ENCODE measurements around the gene KIAA1328. TPM values are rescaled to one million over a fixed set of nuclear protein-coding genes. Genes with fewer than 3 reads are reported as not detected.

KIAA1328 gene
- total and polyA plus RNA-seq, 2 experiments from 2014 or later: 3.5 to 3.9 TPM

DNA sequence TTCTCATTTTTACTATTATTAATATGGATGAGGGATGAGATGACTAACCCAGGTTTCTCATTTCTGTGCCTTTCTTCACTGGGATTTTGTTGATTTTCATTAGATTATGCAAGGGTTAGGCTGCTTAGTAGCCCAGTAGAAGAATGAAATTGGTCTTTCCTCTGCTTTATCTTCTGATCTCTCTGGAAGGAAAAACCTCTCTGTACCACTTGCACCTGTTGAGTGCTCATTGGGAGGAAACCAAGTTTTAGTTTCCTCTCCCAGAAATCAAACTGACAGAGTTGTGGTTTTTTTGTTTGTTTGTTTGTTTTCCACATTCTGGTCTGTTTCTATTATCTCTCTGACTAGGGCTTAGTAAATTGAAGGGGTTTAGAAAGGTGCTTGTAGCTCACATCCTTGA, 60.8 kb downstream of the KIAA1328 start:
- Histone ChIP-seq H3K9me3 (ENCODE audit: low read depth) (no peaks in the 10 kb centered on the region), H3K4me3 (no peak overlapping the region), H3K9ac (no peak overlapping the region), H3K27me3 (replicated peaks; ENCODE audit: insufficient read depth) (no peaks in the 10 kb centered on the region), H3K27ac (no peak overlapping the region), H3K4me2 (ENCODE audit: unreplicated experiment) (no peak overlapping the region), H2AFZ (no peak overlapping the region), H3F3A (ENCODE audit: insufficient read depth) (no peaks in the 10 kb centered on the region), H3K4me1 (ENCODE audit: insufficient read depth) (no peaks in the 10 kb centered on the region), H3K79me2 (ENCODE audit: insufficient read depth) (no peaks in the 10 kb centered on the region), H4K20me1 (ENCODE audit: insufficient read depth) (no peaks in the 10 kb centered on the region), H3K36me3 (ENCODE audit: low read depth) (no peaks in the 10 kb centered on the region), H3K9me2 (ENCODE audit: insufficient read depth) (no peaks in the 10 kb centered on the region)
- in situ Hi-C loops (cut with MboI): no loop called here
- TF ChIP-seq EZH2 (IDR thresholded peaks at IDR 0.05; ENCODE audit: insufficient read depth, poor library complexity, severe bottlenecking) (no peak), EZH2phosphoT487 (IDR thresholded peaks at IDR 0.05; ENCODE audit: insufficient read depth, low read depth) (no peak)
- DNase-seq: no peak

DNA sequence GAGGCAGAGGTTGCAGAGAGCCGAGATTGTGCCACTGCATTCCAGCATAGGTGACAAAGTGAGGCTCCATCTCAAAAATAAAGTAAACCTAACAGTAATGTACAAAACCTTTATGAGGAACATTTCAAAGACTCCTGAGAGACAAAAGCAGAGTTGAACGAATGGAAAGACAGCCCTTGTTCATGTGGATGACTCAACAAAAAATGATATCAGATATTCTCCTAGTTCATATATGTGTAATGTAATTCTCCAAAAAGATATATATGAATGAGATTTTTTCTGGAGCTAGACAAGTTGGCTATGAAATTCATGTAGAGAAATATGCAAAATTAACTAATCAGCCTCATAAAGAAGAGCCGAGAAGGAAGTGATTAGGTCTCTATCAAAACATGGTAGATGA, 61.7 kb downstream of the KIAA1328 start:
- in situ Hi-C loops (cut with MboI): no loop called here
- Histone ChIP-seq H3K27me3 (replicated peaks; ENCODE audit: insufficient read depth) (no peaks in the 10 kb centered on the region), H3K4me1 (ENCODE audit: insufficient read depth) (no peaks in the 10 kb centered on the region), H3K9me3 (ENCODE audit: low read depth) (no peaks in the 10 kb centered on the region), H3K4me3 (no peak overlapping the region), H3K9me2 (ENCODE audit: insufficient read depth) (no peaks in the 10 kb centered on the region), H3K79me2 (ENCODE audit: insufficient read depth) (no peaks in the 10 kb centered on the region), H3K9ac (no peak overlapping the region), H4K20me1 (ENCODE audit: insufficient read depth) (no peaks in the 10 kb centered on the region), H3F3A (ENCODE audit: insufficient read depth) (no peaks in the 10 kb centered on the region), H3K4me2 (ENCODE audit: unreplicated experiment) (no peak overlapping the region), H3K36me3 (ENCODE audit: low read depth) (no peaks in the 10 kb centered on the region), H3K27ac (no peak overlapping the region), H2AFZ (no peak overlapping the region)
- TF ChIP-seq EZH2phosphoT487 (IDR thresholded peaks at IDR 0.05; ENCODE audit: insufficient read depth, low read depth) (no peak), EZH2 (IDR thresholded peaks at IDR 0.05; ENCODE audit: insufficient read depth, poor library complexity, severe bottlenecking) (no peak)
- DNase-seq: no peak
- 90 to 93% methylated on average over 3 of the region's 3 CpGs for WGBS, 2 experiments (ENCODE audit: low coverage in 1 of 2, low lambda C conversion rate in 2 of 2, missing lambda C conversion rate in 2 of 2)

DNA sequence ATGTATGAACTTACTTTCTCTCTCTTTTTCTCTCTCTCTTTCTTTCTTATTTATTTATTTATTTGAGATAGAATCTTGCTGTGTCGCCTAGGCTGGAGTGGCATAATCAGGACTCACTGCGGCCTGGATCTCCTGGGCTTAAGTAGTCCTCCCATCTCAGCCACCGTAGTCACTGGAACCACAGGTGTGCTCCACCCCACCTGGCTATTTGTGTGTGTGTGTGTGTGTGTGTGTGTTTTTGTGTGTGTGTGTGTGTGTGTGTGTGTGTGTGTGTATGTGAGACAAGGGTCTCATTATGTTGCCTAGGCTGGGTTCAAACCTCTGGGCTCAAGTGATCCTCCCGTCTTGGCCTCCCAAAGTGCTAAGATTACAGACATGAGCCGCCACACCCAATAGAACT, 64.3 kb downstream of the KIAA1328 start:
- Histone ChIP-seq H2AFZ (no peak overlapping the region), H3K79me2 (ENCODE audit: insufficient read depth) (no peaks in the 10 kb centered on the region), H3K27ac (no peak overlapping the region), H3K9me3 (ENCODE audit: low read depth) (no peaks in the 10 kb centered on the region), H4K20me1 (ENCODE audit: insufficient read depth) (no peaks in the 10 kb centered on the region), H3K27me3 (replicated peaks; ENCODE audit: insufficient read depth) (no peaks in the 10 kb centered on the region), H3K36me3 (ENCODE audit: low read depth) (no peaks in the 10 kb centered on the region), H3K9ac (no peak overlapping the region), H3K9me2 (ENCODE audit: insufficient read depth) (no peaks in the 10 kb centered on the region), H3K4me1 (ENCODE audit: insufficient read depth) (no peaks in the 10 kb centered on the region), H3K4me2 (ENCODE audit: unreplicated experiment) (no peak overlapping the region), H3F3A (ENCODE audit: insufficient read depth) (no peaks in the 10 kb centered on the region), H3K4me3 (no peak overlapping the region)
- 97 to 98% methylated on average over 5 of the region's 5 CpGs for WGBS, 2 experiments (ENCODE audit: low coverage in 1 of 2, low lambda C conversion rate in 2 of 2, missing lambda C conversion rate in 2 of 2)
- TF ChIP-seq EZH2phosphoT487 (IDR thresholded peaks at IDR 0.05; ENCODE audit: insufficient read depth, low read depth) (no peak), EZH2 (IDR thresholded peaks at IDR 0.05; ENCODE audit: insufficient read depth, poor library complexity, severe bottlenecking) (no peak)
- in situ Hi-C loops (cut with MboI): no loop called here
- no peak for DNase-seq

- in situ Hi-C loops (cut with MboI): no loop called here
- H3K9me2 ChIP-seq (ENCODE audit: insufficient read depth): no peaks in the 10 kb centered on the region
- H3K4me2 ChIP-seq (ENCODE audit: unreplicated experiment): no peak overlapping the region
- H3K27ac ChIP-seq: no peak overlapping the region
- no peak overlapping the region for H3K4me3 ChIP-seq
- no peaks in the 10 kb centered on the region for H3F3A ChIP-seq (ENCODE audit: insufficient read depth)
- no peaks in the 10 kb centered on the region for H4K20me1 ChIP-seq (ENCODE audit: insufficient read depth)
- no peaks in the 10 kb centered on the region for H3K79me2 ChIP-seq (ENCODE audit: insufficient read depth)
- no peaks in the 10 kb centered on the region for H3K4me1 ChIP-seq (ENCODE audit: insufficient read depth)
- H2AFZ ChIP-seq: no peak overlapping the region
- H3K9me3 ChIP-seq (ENCODE audit: low read depth): no peaks in the 10 kb centered on the region
- 85 to 90% methylated on average over 4 of the region's 4 CpGs for WGBS, 2 experiments (ENCODE audit: low coverage in 1 of 2, low lambda C conversion rate in 2 of 2, missing lambda C conversion rate in 2 of 2)
- no peak for TF ChIP-seq EZH2 (IDR thresholded peaks at IDR 0.05; ENCODE audit: insufficient read depth, poor library complexity, severe bottlenecking)
- no peak for TF ChIP-seq EZH2phosphoT487 (IDR thresholded peaks at IDR 0.05; ENCODE audit: insufficient read depth, low read depth)
- no peaks in the 10 kb centered on the region for H3K27me3 ChIP-seq (replicated peaks; ENCODE audit: insufficient read depth)
- no peak for DNase-seq
- no peak overlapping the region for H3K9ac ChIP-seq
- H3K36me3 ChIP-seq (ENCODE audit: low read depth): no peaks in the 10 kb centered on the region
Measured at GRCh38 chr18:36895606-36896005, 66.7 kb downstream of the KIAA1328 start.

GRCh38 chr18:36897253-36897652, 68.3 kb downstream of the KIAA1328 start:
- H3K79me2 ChIP-seq (ENCODE audit: insufficient read depth): no peaks in the 10 kb centered on the region
- no peak for DNase-seq
- no peak for TF ChIP-seq EZH2phosphoT487 (IDR thresholded peaks at IDR 0.05; ENCODE audit: insufficient read depth, low read depth)
- TF ChIP-seq EZH2 (IDR thresholded peaks at IDR 0.05; ENCODE audit: insufficient read depth, poor library complexity, severe bottlenecking): no peak
- no peak overlapping the region for H2AFZ ChIP-seq
- H3K9me2 ChIP-seq (ENCODE audit: insufficient read depth): no peaks in the 10 kb centered on the region
- in situ Hi-C loops (cut with MboI): no loop called here
- no peak overlapping the region for H3K4me3 ChIP-seq
- H3K9ac ChIP-seq: no peak overlapping the region
- no peak overlapping the region for H3K4me2 ChIP-seq (ENCODE audit: unreplicated experiment)
- no peaks in the 10 kb centered on the region for H3F3A ChIP-seq (ENCODE audit: insufficient read depth)
- H3K4me1 ChIP-seq (ENCODE audit: insufficient read depth): no peaks in the 10 kb centered on the region
- H3K9me3 ChIP-seq (ENCODE audit: low read depth): no peaks in the 10 kb centered on the region
- H3K27me3 ChIP-seq (replicated peaks; ENCODE audit: insufficient read depth): no peaks in the 10 kb centered on the region
- no peaks in the 10 kb centered on the region for H3K36me3 ChIP-seq (ENCODE audit: low read depth)
- no peaks in the 10 kb centered on the region for H4K20me1 ChIP-seq (ENCODE audit: insufficient read depth)
- H3K27ac ChIP-seq: no peak overlapping the region
- WGBS, 2 experiments (ENCODE audit: low coverage in 1 of 2, low lambda C conversion rate in 2 of 2, missing lambda C conversion rate in 2 of 2): 91 to 98% methylated on average over 1 of the region's 1 CpG
